NCI-H2196 treated with DMSO at 0.1 percent for 48 hours (cell line): Measurements from ENCODE around the gene AKAP13.
A peak's percentile ranks its signal among the peaks of the same experiment; 100 is the strongest.
"Not testable (repeated sequence)": the region's sequence is repeated elsewhere in the genome, so short reads cannot be mapped to it uniquely, and the experiment has no call there.

Source experiments
- DNase-seq: peaks from one replicate; lab custom pipeline; 2025; ENCODE audit not compliant: unreplicated experiment; lab: John Stamatoyannopoulos, UW

AKAP13 gene

DNA sequence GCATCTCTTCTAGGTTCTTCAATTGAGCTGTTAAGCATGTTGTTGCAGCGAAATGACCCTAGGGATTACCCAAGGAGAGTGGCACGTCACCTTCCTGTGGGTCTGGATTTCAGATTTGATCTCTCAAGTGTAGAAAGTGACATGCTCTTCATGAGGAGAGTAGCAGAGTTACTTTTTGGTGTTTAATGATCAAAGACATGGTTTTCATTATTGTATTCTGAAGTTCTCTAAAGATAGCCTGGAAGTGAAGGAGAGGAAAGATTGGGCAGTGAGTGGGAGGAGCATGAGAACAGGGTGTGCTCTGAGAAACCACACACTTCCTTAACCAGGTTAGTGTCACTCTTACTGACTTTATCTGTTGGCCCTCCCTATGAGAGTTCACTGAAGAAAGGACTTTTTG, 153.6 kb downstream of the AKAP13 start:
- DNase-seq, result no peak

DNA sequence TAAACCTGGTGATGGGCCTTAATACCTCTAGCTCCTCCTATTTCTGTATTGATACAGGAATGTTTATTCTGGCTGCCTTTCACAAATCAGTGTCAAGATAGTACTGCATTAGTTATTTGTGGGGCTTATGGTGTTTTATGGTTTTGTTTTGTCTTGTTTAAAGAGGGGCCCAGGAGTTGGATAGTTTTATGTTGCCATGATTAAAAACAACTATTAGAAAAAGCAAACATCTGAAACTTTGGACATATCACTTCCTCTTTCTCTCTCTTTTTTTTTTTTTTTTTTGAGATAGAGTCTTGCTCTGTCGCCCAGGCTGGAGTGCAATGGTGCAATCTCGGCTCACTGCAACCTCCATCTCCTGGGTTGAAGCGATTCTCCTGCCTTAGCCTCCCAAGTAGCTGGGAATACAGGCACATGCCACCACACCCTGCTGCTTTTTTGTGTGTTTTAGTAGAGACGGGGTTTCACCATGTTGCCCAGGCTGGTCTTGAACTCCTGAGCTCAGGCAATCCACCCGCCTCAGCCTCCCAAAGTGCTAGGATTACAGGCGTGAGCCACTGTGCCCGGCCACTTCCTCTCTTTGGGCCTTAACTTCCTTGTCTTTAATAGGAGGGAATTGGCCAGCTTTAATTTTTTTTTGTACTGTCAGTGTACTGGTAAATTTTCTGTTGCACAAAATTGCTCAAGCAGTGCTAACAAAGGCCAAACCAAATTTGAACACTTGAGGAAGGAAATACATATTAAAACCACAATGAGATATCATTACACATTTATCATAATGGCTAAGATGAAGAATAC, 155.3 kb downstream of the AKAP13 start:
- not testable (repeated sequence) for DNase-seq

DNA sequence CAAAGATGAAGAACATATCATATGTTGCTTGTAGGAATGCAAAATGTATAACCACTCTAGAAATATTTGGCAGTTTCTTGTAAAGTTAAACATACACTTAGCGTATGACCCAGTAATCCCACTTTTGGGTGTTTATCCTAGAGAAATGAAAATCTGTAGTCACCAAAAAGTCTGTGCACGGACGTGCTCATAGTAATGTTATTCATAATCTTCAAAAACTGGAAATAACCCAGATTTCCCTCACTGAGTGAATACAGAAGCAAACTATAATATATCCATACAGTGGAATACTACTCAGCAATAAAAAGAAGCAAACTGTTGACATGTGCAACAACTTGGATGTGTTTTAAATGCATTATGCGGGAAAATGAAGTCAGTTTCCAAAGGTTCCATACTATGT, 155.9 kb downstream of the AKAP13 start:
- DNase-seq, result no peak

DNA sequence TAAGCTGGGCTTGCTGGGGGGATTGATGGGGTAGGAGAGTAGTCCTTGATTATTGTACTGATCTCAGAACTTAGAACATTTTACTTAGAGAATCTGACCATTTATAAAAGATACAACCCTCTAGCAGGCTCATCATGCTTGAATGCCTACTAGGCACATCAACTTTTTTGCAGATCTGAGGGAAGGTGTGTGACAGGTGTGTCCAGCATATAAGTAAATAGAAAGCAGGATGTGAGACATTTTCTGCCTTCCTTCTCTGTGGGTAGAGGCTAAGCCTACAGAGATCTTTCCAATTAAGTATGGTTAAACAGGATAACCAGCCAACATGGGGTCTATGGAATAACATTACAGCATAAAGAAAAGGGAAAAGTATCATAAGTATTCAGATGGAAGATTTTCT, 159.1 kb downstream of the AKAP13 start:
- DNase-seq, result no peak

DNA sequence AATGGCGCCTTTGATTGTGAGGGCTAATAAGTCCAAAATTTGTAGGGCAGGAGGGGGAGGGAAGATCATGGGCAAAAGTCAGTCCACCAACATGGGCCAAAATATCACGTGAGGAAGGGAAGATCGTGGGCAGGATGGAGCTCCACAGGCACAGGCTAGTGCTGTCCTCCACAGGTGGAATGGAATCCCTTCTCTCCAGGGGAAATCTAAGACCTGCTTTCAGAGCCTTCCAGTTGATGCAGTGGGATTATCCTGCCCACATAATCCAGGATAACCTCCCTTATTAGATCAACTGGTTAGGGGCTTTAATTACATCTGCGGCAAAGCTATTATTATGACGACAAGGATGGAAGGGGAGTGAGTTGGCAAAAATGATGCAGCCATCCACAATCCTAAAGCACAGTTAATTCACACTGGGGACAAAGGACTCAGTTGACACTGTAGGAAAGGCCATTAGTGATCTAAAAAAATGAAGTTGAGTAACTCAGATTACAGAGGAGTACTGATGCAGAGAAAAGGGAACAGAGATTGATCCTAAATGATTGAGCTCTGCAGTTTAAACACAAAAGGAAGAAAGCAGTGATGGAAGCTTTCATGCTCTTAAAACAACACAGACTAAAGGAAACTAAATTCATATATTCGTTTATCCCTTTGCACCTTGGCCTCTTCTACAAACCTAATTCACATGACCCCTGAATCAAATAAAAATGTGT, 159.8 kb downstream of the AKAP13 start:
- DNase-seq, result no peak

DNA sequence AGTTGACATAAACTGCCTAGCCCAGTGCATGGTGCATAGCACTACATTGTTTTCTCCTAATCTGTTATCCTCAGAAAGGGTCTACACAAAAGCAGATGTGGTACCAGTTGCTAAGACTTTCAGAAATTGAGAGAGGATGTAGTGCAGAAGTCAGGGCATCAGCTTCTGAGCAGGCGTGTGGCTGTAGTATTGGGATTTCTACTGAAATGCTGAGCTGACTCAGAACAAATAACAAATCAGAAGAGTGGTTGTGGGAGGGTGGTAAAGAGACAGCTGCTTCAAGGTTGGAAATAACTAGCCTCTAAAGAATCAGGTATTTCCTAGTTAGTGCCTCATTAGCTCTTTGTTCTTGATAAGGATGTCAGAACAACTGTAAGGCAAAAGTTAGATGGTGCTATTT, 161.3 kb downstream of the AKAP13 start:
- DNase-seq, result no peak

DNA sequence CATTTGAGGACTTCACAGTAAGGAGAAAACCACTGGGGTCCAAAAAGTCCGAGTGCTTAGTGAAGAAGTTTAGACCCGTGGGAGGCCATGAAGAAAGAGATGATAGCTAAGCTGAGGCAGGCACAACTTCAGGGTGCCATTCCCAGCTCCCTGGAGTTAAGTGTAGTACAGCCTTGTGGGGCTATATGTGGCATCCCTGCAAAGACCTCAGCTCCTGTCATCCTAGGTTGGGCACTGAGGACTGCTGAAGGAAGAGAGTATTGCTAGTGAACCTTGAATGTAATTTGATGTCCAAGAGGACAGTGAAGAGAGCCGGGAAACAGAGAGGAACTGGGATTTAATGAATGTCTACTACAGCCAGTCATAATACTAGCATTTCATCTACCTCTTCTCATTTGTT, 162.1 kb downstream of the AKAP13 start:
- no peak for DNase-seq

DNA sequence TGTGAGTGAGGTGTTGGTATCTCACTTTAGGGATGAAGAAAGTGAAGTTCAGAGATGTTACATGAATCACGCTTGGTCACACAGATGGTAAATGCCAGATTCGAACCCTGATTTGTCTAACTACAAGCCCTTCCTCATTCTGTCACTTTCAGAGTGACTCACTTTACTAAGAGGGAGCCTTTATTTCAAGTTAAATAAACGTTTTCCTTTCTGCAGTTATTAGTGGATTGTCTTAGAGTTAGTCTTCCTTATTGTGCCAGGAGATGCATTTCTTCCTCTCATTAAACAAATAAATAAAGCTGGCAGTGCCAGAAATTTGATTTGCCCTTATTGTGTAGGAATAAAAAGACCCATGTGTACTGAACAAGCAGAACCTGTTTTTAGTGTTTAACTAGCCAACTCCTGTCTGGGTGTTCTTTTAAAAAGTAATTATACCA, 162.5 kb downstream of the AKAP13 start:
- DNase-seq, result no peak

DNA sequence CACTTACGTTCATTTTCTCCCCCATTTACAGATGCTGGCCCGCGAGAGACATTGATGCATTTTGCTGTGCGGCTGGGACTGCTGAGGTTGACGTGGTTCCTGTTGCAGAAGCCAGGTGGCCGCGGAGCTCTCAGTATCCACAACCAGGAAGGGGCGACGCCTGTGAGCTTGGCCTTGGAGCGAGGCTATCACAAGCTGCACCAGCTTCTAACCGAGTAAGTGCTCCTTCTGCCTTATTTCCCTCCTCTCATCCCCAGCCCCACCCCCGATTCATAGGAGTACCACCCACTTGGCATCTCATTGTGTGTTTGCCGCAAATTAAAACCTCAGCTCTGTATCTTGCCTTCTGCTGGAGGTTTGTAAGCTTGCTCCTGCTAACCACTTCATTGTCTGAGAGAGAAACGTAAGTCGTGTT, 163.3 kb downstream of the AKAP13 start:
- peak; percentile 26 for DNase-seq

DNA sequence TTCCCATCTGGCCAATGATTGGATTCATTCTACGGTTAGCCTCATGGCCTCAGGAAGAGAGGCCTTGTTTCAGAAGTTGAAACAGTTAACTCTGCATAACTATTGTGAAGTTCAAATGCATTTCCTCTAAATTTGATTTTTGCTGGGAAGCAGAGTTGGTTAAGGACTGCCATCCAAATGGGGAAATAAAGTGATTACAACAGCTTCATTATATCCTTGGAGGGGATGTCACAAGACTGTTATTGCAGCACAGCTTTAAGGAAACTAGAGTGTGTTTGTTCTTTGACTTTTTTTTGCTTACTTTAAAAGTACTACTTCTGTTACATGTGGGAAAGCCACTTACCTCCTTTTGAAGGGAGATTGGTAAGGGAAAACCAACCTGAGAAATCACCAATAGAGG, 164.8 kb downstream of the AKAP13 start:
- DNase-seq, result no peak

DNA sequence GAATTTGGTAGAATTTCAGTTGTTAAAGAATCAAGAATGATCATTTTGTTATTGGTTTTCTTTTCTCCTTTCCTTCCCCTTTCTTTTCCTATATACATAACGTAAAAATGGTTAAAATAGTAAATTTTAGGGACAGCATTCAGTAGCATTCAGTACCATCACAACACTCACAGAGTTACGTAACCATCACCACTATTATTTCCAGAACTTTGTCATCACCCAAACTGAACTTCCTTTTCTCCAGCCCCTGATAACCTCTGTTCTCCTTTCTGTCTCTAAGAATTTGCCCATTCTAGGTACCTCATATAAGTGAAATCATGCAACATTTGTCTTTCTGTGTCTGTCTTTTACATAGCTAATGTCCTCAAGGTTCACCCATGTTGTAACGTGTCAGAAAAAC, 165.3 kb downstream of the AKAP13 start:
- DNase-seq, result no peak

DNA sequence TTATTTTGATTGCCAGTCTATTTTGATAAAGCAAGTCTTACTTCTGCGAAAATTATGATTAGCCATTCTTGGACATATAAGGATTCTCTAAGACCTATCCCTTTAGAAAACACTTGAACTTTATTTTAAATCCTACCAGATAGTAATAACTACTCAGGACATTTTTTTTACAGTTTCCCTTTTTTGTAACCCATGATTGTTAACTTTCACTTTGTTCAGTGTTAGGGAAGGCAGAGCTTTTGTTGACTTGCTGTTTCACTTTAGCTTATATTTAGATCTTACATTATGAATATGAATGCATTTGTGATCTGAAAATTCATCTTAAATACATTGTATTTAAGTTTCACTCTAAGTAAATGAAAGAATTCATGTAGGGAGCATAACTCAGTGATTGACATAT, 167.0 kb downstream of the AKAP13 start:
- no peak for DNase-seq

DNA sequence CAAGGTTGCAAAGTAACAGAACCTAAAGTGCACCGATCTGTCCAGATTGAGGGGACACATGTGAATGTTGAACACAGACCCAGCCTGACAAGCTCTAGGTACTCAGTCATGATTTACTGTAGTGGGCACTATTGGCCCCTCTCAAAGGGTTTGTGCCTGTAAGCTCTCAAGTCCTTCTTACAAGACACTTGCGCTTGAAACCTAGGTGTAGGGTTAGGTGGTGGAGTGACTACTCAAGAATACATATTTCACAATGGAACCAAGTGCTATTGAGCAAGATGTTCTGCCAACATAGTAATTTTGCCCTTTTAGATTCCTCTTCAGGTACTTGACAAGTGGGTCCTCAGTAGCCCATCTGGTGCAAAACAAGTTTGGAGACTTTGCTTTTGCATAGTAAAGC, 169.9 kb downstream of the AKAP13 start:
- no peak for DNase-seq

DNA sequence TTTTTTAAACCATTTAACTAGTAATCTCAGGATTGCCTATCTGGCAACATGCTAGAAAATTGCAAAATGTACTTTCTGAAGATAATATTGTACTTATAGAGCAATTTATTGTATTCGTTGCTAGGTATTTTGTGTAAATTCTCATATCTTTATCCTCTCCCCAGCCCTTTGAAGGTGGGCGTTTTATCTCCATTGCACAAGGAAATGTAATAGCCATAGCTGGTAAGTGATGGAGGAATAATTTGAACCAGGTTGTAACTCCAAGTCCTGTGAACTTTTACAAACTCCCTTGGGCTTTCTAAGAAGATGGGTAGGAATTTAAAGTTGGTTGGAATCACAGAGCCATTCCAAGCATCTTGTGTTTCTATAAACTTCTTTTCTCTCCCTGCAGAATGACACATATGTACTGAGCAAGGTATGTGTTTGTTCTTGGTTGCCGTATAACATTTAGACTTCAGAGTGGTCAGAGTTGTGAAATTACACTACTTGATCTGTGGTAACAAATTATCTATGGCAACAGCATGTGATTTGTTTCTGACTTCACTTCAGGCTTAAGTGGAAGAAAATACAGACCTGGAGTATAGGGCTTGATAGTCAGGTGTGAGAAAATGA, 170.9 kb downstream of the AKAP13 start:
- no peak for DNase-seq

DNA sequence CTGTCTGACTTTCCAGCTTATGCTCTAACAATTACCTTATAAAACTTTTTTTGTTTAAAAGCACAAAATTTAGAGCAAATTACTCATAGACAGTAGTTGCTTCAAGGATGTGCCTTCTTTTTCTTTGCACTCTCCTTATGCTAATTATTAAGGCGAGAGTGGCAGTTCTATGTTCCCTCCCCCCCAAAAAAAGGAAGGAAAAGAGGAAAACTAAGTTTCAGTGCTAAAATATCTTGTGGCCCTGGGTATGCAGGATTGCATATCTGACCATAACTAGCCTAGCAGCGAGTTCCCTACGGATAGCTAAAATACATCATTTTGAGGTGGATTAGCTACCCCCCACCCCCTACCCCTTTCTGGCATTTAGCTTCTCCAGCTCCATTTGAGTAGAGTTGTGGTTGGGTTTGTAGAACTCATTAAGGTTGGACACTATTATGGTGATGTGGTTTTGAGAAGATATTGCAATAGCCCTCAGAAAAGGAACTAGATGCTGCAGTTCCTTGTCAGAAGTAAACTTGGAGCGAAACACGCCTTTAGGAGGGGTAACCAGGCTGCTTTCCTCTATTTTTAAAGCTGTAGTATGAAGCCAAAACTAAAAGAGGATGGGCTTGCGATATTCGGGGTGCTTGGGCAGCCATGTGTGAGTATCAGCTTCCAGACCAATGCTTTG, 174.6 kb downstream of the AKAP13 start:
- DNase-seq, result no peak

DNA sequence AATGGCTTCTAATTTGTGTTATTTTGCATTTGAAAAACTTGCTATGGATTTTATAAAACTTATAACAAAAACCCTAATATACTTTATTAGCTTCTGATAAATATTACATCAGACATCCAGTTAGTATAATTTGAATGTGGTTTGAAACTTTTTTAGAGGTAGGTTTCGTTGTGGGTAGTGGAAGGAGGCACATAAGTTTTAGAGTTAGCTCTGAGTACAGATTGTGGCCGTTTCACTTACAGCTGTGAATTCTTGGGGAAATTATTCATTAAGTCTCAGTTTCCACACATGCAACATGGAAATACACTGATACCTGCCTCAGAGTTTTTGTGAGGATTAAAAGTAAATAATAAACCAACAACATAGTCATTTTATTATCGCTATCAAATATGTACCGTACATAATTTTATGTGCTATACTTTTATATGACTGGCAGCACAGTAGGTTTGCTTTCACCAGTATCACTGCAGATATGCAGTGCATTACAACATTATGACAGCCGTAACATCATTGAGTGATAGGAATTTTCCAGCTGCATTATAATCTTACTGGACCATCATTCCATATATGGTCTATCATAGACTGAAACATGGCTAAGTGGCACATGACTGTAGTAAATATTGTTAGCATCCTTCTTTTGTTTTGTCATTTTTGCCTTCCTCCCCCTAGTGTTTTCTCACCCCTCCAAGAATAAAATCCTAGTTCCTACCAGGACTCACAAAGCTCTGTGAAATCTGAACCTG, 175.6 kb downstream of the AKAP13 start:
- no peak for DNase-seq

DNA sequence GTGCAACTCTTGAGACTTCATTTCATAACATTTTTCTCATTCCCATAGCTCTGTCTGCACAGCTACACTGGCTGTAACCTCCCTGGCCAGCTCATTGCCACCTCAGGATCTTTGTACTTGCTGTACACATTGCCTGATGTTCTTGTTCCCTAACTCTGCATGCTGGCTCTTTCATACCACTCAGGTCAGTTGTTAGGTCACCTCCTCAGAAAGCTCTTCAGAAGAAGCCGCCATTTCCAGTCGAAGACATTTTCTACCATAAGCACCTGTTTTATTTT, 176.2 kb downstream of the AKAP13 start:
- no peak for DNase-seq

DNA sequence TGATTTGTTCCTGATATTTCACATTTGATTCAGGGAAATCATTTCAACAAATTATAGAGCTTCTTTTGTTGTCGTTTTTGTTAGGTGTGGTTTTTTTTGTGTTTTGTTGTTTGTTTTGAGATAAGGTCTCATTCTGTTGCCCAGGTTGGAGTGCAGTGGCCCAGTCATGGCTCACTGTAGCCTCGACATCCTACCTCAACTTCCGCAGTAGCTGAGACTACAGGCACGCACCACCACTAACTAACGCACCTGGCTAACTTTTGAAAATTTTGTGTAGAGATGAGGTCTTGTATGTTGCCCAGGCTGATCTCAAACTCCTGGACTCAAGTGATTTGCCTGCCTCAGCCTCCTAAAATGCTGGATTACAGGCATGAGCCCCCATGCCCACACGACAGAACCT, 177.0 kb downstream of the AKAP13 start:
- DNase-seq, result no peak

DNA sequence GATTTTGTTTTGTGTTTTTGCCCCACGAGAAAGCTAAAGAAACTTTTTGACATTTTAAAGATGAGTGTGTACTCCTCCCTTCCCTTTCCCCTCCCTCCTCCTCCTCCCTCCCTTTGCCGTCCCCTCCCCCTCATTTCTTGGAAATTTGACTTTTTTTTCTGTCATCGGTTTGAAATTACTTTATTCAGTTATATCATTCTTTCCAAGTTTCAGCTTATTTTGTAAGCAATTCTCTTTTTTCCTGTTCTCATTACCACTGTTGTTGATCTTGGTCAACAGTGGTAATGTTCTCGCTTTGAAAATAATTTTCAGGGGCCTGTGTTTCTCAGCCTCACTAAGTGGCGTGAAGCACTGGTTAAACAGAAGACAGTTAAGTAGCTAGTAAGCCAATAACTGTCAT, 178.4 kb downstream of the AKAP13 start:
- no peak for DNase-seq

DNA sequence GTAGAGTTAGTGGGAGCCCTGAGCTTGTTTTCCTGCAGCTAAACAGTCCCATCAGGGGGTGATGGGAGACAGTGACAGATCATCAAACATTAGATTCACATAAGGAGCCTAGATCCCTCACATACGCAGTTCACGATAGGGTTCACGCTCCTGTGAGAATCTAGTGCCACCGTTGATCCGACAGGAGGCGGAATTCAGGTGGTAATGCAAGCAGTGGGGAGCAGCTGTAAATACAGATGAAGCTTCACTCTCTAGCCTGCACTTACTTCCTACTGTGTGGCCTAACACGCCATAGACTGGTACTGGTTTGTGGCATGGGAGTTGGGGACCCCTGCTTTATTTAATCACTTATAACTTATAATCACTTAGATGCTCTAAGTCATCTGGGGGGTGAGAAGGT, 179.1 kb downstream of the AKAP13 start:
- no peak for DNase-seq

DNA sequence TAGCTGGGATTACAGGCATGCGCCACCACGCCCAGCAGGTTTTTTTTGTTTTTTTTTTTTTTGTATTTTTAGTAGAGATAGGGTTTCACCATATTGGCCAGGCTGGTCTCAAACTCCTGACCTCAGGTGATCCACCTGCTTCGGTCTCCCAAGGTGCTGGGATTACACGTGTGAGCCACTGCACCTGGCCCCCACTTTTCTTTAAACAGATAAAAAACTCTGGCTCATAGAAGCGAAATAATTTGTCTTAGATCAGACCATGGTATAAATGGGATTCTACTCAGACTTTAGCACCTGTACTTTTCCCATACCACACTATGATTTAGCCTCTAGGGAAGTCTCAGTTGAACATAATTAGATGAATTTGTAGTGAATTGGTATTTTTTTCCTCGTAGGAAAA, 182.4 kb downstream of the AKAP13 start:
- no peak for DNase-seq
